Fibroblast of peridontal ligament (primary cell): Measurements from ENCODE around the gene PHC2.
"Not testable (repeated sequence)": the region's sequence is repeated elsewhere in the genome, so short reads cannot be mapped to it uniquely, and the experiment has no call there.

Source experiments
- DNase-seq: peaks from one replicate; pipeline ENCODE4 v3.0.0-alpha.2; 2010; ENCODE audit errors: extremely low read depth

PHC2 gene

GRCh38 chr1:33311706-33312412 is 119.0 kb downstream of the PHC2 start:
- no peak for DNase-seq

GRCh38 chr1:33310702-33311101 is 120.2 kb downstream of the PHC2 start:
- no peak for DNase-seq

GRCh38 chr1:33309351-33309750 is 121.5 kb downstream of the PHC2 start:
- not testable (repeated sequence) for DNase-seq

GRCh38 chr1:33307494-33307864 is 123.4 kb downstream of the PHC2 start:
- DNase-seq: no peak

GRCh38 chr1:33306653-33307493 is 124.0 kb downstream of the PHC2 start:
- no peak for DNase-seq

- DNase-seq: no peak
Observed at GRCh38 chr1:33305816-33306652, 124.9 kb downstream of the PHC2 start.

- DNase-seq: no peak
Observed at GRCh38 chr1:33305016-33305415, 125.9 kb downstream of the PHC2 start.

GRCh38 chr1:33302325-33302724 is 128.6 kb downstream of the PHC2 start:
- DNase-seq: no peak

GRCh38 chr1:33301273-33301984 is 129.5 kb downstream of the PHC2 start:
- DNase-seq: peak; percentile 14

- DNase-seq: peak; percentile 90
Observed at GRCh38 chr1:33300673-33301072, 130.2 kb downstream of the PHC2 start.

GRCh38 chr1:33299461-33300155 is 131.3 kb downstream of the PHC2 start:
- no peak for DNase-seq

- peak; percentile 58 for DNase-seq
Observed at GRCh38 chr1:33298623-33299277, 132.1 kb downstream of the PHC2 start.

- DNase-seq: no peak
Observed at GRCh38 chr1:33297911-33298622, 132.8 kb downstream of the PHC2 start.

- DNase-seq: no peak
Observed at GRCh38 chr1:33296824-33297223, 134.1 kb downstream of the PHC2 start.

- DNase-seq: no peak
Observed at GRCh38 chr1:33296082-33296458, 134.8 kb downstream of the PHC2 start.

- DNase-seq: peak; percentile 75
Observed at GRCh38 chr1:33295450-33296081, 135.3 kb downstream of the PHC2 start.

GRCh38 chr1:33295023-33295422 is 135.9 kb downstream of the PHC2 start:
- no peak for DNase-seq

GRCh38 chr1:33294071-33295010 is 136.6 kb downstream of the PHC2 start:
- DNase-seq: no peak
